ENCODE measurements around the gene CPNE2.
"Not testable (repeated sequence)": the region's sequence is repeated elsewhere in the genome, so short reads cannot be mapped to it uniquely, and the experiment has no call there.

The CPNE2 gene

GRCh38 chr16:57091975-57092785, at the start of gene CPNE2:
Gene CPNE2, plus strand, starts transcription at chr16:57092583. Its CDS starts 18,160 bp downstream, at chr16:57110743.
- no peak for DNase-seq (ENCODE audit: low read depth)

GRCh38 chr16:57043248-57043647, 49.1 kb upstream of the CPNE2 start:
- no peak for DNase-seq (ENCODE audit: low read depth)

- DNase-seq (ENCODE audit: low read depth): no peak
Measured at GRCh38 chr16:57044931-57045693, 47.3 kb upstream of the CPNE2 start.

- DNase-seq (ENCODE audit: low read depth): peak; percentile 22
Measured at GRCh38 chr16:57045694-57046381, 46.5 kb upstream of the CPNE2 start.

- no peak for DNase-seq (ENCODE audit: low read depth)
Measured at GRCh38 chr16:57048095-57048494, 44.3 kb upstream of the CPNE2 start.

GRCh38 chr16:57049678-57050077, 42.7 kb upstream of the CPNE2 start:
- DNase-seq (ENCODE audit: low read depth): no peak

- DNase-seq (ENCODE audit: low read depth): no peak
Measured at GRCh38 chr16:57051696-57052228, 40.6 kb upstream of the CPNE2 start.

- no peak for DNase-seq (ENCODE audit: low read depth)
Measured at GRCh38 chr16:57053206-57053605, 39.2 kb upstream of the CPNE2 start.

- DNase-seq (ENCODE audit: low read depth): no peak
Measured at GRCh38 chr16:57054338-57054737, 38.0 kb upstream of the CPNE2 start.

- no peak for DNase-seq (ENCODE audit: low read depth)
Measured at GRCh38 chr16:57054771-57055170, 37.6 kb upstream of the CPNE2 start.

- no peak for DNase-seq (ENCODE audit: low read depth)
Measured at GRCh38 chr16:57055671-57056070, 36.7 kb upstream of the CPNE2 start.

- DNase-seq (ENCODE audit: low read depth): no peak
Measured at GRCh38 chr16:57058291-57058861, 34.0 kb upstream of the CPNE2 start.

- DNase-seq (ENCODE audit: low read depth): no peak
Measured at GRCh38 chr16:57060323-57061083, 31.9 kb upstream of the CPNE2 start.

GRCh38 chr16:57061084-57061905, 31.1 kb upstream of the CPNE2 start:
- no peak for DNase-seq (ENCODE audit: low read depth)

- no peak for DNase-seq (ENCODE audit: low read depth)
Measured at GRCh38 chr16:57062329-57062728, 30.1 kb upstream of the CPNE2 start.

GRCh38 chr16:57063189-57063588, 29.2 kb upstream of the CPNE2 start:
- not testable (repeated sequence) for DNase-seq (ENCODE audit: low read depth)

- DNase-seq (ENCODE audit: low read depth): no peak
Measured at GRCh38 chr16:57064995-57065394, 27.4 kb upstream of the CPNE2 start.

GRCh38 chr16:57066625-57067024, 25.8 kb upstream of the CPNE2 start:
- DNase-seq (ENCODE audit: low read depth): no peak

- no peak for DNase-seq (ENCODE audit: low read depth)
Measured at GRCh38 chr16:57067347-57067746, 25.0 kb upstream of the CPNE2 start.

GRCh38 chr16:57069053-57069452, 23.3 kb upstream of the CPNE2 start:
- no peak for DNase-seq (ENCODE audit: low read depth)

Data from non-pigmented ciliary epithelial cell (primary cell).